OCI-LY7 (cell line): Measurements from ENCODE around the gene PADI3.

Experiments used
- EZH2phosphoT487 ChIP-seq: fragments of 200-600 bp; sonication (generic); IDR thresholded peaks from 2 replicates; pipeline ENCODE4 v1.6.1; 2018; ENCODE audit warnings: low read depth, borderline replicate concordance, mild to moderate bottlenecking, mixed run types, antibody characterized with exemption, low read length, moderate library complexity, mixed read lengths
- TF ChIP-seq, protein P1 (sequence below): fragments of 200-600 bp; sonication (generic); conservative IDR thresholded peaks from 2 replicates; pipeline ENCODE4 v1.5.1; 2014; ENCODE audit warnings: mild to moderate bottlenecking, antibody characterized with exemption, low read length, moderate library complexity, mixed read lengths

DNA sequence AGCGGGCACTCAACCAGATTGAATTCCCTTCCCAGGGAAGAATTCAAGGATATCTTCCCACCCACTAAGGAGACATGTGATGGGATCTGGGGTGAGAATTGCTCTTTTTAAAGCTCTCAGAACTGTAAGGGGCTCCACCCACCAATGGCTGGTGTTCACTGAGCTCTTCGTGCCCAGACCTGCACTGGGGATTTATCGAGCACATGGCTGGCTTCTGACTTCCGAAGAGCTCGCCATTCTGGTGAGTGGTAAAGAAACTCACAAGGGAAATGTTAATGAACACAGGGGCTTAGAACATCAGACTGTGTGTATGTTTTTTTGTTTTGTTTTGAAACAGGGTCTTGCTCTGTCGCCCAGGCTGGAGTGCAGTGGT lies 9.8 kb downstream of the PADI3 start:
- TF ChIP-seq, protein P1, sequence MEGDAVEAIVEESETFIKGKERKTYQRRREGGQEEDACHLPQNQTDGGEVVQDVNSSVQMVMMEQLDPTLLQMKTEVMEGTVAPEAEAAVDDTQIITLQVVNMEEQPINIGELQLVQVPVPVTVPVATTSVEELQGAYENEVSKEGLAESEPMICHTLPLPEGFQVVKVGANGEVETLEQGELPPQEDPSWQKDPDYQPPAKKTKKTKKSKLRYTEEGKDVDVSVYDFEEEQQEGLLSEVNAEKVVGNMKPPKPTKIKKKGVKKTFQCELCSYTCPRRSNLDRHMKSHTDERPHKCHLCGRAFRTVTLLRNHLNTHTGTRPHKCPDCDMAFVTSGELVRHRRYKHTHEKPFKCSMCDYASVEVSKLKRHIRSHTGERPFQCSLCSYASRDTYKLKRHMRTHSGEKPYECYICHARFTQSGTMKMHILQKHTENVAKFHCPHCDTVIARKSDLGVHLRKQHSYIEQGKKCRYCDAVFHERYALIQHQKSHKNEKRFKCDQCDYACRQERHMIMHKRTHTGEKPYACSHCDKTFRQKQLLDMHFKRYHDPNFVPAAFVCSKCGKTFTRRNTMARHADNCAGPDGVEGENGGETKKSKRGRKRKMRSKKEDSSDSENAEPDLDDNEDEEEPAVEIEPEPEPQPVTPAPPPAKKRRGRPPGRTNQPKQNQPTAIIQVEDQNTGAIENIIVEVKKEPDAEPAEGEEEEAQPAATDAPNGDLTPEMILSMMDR: no peak
- no peak for TF ChIP-seq EZH2phosphoT487
